ENCODE data around the gene BRINP2.

Gene BRINP2

DNA sequence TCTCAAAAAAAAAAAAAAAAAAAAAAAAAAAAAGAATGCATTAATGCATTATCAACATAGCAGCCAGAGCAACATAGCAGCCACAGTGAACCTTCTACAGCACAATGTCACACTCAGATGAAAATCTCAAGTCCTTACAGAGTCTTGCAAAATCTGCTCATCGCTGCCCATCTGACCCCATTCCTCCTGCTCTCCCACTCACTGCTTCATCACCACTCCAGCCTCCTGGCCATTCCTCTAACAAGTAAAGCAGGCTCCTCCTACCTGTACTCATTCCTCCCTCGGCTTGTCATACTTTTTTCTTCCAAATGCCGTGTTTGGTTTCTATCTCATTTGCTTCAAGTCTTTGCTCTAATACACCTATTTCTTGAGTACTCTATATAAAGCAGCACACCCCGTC lies 29.5 kb downstream of the BRINP2 start:
- no peaks in the 10 kb centered on the region for H3K9me3 ChIP-seq (ENCODE audit: low read depth, low read length)
- no peak overlapping the region for H3K27ac ChIP-seq
- no peak overlapping the region for H3K9ac ChIP-seq (ENCODE audit: insufficient read length)
- H3K36me3 ChIP-seq (ENCODE audit: insufficient read depth, low read length) = no peaks in the 10 kb centered on the region
- TF ChIP-seq FOXP2 (optimal IDR thresholded peaks at IDR 0.05; ENCODE audit: control extremely low read depth, extremely low read length, insufficient read depth) = no peak
- no peak for TF ChIP-seq EZH2 (IDR thresholded peaks at IDR 0.05)
- TF ChIP-seq POLR2AphosphoS5 (IDR thresholded peaks at IDR 0.05; ENCODE audit: borderline replicate concordance, low read depth, low read length) = no peak
- DNase-seq (ENCODE audit: low read depth, low spot score) = no peak
- H3K4me3 ChIP-seq = no peak overlapping the region

DNA sequence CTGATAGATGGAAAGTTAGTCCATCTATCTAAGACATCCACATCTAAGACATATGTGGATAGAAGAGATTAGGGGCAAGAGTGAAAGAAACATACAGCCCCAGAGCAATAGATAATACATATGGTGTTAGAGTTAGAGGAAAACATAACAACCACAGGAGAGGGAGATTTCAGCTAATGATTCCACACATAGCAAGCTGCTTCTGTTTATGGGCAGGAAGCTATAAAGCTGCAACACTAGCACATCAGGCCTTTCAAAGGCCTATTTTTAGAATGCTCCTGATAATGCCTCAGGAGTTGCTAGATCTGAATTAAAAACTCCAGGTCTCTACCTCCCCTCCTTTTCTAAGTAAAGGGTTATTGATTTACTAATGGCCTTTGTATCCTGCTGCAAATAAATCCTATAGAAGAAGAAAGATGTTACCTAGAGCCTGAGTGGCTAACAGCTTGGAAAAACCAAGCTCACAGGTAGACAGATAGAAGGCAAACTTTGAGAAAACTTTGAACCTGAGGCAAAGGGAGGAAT lies 36.1 kb downstream of the BRINP2 start:
- H3K4me3 ChIP-seq = no peak overlapping the region
- TF ChIP-seq POLR2AphosphoS5 (IDR thresholded peaks at IDR 0.05; ENCODE audit: borderline replicate concordance, low read depth, low read length) (no peak), FOXP2 (optimal IDR thresholded peaks at IDR 0.05; ENCODE audit: control extremely low read depth, extremely low read length, insufficient read depth) (no peak), EZH2 (IDR thresholded peaks at IDR 0.05) (no peak)
- no peaks in the 10 kb centered on the region for H3K9me3 ChIP-seq (ENCODE audit: low read depth, low read length)
- H3K9ac ChIP-seq (ENCODE audit: insufficient read length) = no peak overlapping the region
- no peak overlapping the region for H3K27ac ChIP-seq
- no peaks in the 10 kb centered on the region for H3K36me3 ChIP-seq (ENCODE audit: insufficient read depth, low read length)
- DNase-seq (ENCODE audit: low read depth, low spot score) = no peak

DNA sequence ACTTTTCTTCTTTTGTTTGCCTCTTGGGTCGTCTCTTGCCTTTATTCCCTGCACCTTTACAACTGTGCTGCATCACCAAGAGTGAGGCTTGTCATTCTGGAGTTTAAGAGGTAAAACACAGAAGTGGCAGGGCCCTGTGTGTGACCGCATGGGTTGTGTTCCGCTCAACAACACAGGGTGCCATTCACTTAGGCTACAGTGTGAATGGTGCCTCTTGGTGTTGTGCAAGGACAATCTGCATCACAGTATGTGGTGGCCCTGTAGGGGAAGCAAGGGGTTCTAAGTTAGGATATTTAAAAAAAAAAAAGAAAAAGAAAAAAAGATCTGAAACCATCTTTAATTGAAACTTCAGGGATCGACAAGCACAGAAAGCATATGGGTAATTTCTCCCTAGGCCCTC lies 38.2 kb downstream of the BRINP2 start:
- Histone ChIP-seq H3K9ac (ENCODE audit: insufficient read length) (no peak overlapping the region), H3K9me3 (ENCODE audit: low read depth, low read length) (no peaks in the 10 kb centered on the region), H3K36me3 (ENCODE audit: insufficient read depth, low read length) (no peaks in the 10 kb centered on the region), H3K4me3 (no peak overlapping the region), H3K27ac (no peak overlapping the region)
- no peak for DNase-seq (ENCODE audit: low read depth, low spot score)
- TF ChIP-seq EZH2 (IDR thresholded peaks at IDR 0.05) (no peak), FOXP2 (optimal IDR thresholded peaks at IDR 0.05; ENCODE audit: control extremely low read depth, extremely low read length, insufficient read depth) (no peak), POLR2AphosphoS5 (IDR thresholded peaks at IDR 0.05; ENCODE audit: borderline replicate concordance, low read depth, low read length) (no peak)

DNA sequence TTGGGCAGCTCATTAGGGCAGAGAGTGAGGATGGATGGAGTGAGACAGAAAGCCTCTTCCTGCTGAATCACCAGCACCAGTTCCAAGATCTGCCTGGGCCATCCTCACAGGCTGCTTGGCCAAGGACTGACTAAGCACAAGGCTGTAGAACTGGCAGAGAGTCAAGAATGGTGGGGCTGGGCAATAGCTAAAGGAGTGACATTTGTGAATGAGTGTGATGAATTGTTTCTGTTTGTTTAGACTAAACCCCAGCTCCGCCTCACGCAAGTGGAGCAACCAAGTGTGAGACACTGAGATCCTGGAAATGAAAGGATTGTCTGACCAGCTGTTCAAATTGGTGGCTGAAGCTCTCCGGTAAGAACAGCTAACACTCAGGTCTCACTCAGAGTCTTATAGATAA lies 38.6 kb downstream of the BRINP2 start:
- no peak for DNase-seq (ENCODE audit: low read depth, low spot score)
- Histone ChIP-seq H3K9ac (ENCODE audit: insufficient read length) (no peak overlapping the region), H3K27ac (no peak overlapping the region), H3K9me3 (ENCODE audit: low read depth, low read length) (no peaks in the 10 kb centered on the region), H3K36me3 (ENCODE audit: insufficient read depth, low read length) (no peaks in the 10 kb centered on the region), H3K4me3 (no peak overlapping the region)
- no peak for TF ChIP-seq POLR2AphosphoS5 (IDR thresholded peaks at IDR 0.05; ENCODE audit: borderline replicate concordance, low read depth, low read length)
- TF ChIP-seq FOXP2 (optimal IDR thresholded peaks at IDR 0.05; ENCODE audit: control extremely low read depth, extremely low read length, insufficient read depth) = no peak
- no peak for TF ChIP-seq EZH2 (IDR thresholded peaks at IDR 0.05)

DNA sequence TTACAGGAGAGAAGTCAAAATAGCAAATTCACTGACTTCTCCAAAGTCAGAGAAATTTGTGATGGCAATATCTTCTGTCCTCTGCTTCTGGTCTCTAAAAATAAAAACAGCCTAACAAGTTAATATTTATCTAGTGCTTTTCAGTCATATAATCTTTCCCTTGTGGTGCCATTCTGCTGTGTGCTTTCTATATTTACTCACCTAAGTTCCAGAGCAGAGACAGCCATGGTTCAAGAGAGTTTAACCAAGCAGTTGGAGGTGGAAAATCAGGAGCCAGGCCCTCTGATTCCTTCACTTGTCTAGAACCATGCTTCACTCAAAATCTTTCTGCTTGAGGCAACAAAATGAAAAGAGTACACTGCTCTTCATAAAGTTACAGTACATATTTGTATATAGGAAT lies 39.3 kb downstream of the BRINP2 start:
- no peak overlapping the region for H3K9ac ChIP-seq (ENCODE audit: insufficient read length)
- H3K4me3 ChIP-seq = no peak overlapping the region
- H3K36me3 ChIP-seq (ENCODE audit: insufficient read depth, low read length) = no peaks in the 10 kb centered on the region
- H3K9me3 ChIP-seq (ENCODE audit: low read depth, low read length) = no peaks in the 10 kb centered on the region
- DNase-seq (ENCODE audit: low read depth, low spot score) = no peak
- no peak overlapping the region for H3K27ac ChIP-seq
- TF ChIP-seq FOXP2 (optimal IDR thresholded peaks at IDR 0.05; ENCODE audit: control extremely low read depth, extremely low read length, insufficient read depth) (no peak), POLR2AphosphoS5 (IDR thresholded peaks at IDR 0.05; ENCODE audit: borderline replicate concordance, low read depth, low read length) (no peak), EZH2 (IDR thresholded peaks at IDR 0.05) (no peak)

DNA sequence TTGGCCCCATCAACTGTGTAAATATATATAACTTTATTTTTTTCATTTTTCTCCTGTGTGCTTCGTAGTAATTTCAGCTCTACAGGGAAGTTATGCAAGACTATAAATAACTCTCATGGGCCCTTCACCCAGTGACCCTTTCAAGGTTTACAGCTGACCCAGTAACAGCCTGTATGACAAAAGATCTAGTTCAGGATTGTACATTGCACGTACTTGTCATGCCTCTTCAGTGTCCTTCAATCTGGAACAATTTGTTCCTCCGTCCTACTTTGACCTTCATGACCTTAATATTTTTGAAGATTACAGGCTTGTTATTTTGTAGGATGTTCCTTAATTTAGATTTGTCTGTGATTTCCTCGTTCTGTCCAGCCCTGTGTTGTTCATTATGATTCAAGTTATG lies 40.5 kb downstream of the BRINP2 start:
- H3K27ac ChIP-seq = no peak overlapping the region

DNA sequence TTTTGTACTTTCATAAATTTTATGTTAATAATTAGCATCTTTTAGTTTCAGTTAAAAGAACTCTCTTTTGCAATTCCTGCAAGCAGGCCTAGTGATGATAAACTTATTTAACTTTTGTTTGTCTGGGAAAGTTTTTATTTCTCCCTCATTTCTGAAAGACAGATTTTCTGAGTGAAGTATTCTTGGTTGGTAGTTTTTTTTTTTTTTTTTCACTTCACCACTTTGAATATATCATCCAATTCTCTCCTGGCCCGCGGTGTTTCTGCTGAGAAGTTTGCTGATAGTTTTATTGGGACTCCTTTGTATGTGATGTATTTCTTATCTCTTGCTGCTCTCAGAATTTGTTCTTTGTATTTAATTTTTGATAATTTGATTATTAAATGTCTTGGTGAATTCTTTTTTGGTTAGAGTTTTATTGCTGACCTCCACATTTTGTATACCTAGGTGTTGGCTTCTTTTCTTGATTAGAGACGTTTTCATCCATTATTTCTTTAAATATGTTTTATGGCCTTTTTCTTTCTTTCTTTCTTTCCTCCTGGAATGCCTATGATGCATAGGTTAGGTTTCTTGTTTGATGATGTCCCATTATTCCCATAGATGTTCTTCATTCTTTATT lies 45.9 kb downstream of the BRINP2 start:
- DNase-seq (ENCODE audit: low read depth, low spot score) = no peak
- H3K9me3 ChIP-seq (ENCODE audit: low read depth, low read length) = no peaks in the 10 kb centered on the region
- no peak overlapping the region for H3K4me3 ChIP-seq
- no peak overlapping the region for H3K27ac ChIP-seq
- H3K36me3 ChIP-seq (ENCODE audit: insufficient read depth, low read length) = no peaks in the 10 kb centered on the region
- no peak overlapping the region for H3K9ac ChIP-seq (ENCODE audit: insufficient read length)
- TF ChIP-seq POLR2AphosphoS5 (IDR thresholded peaks at IDR 0.05; ENCODE audit: borderline replicate concordance, low read depth, low read length) (no peak), FOXP2 (optimal IDR thresholded peaks at IDR 0.05; ENCODE audit: control extremely low read depth, extremely low read length, insufficient read depth) (no peak), EZH2 (IDR thresholded peaks at IDR 0.05) (no peak)

More for the DNA sequence above, 40.5 kb downstream of the BRINP2 start:
- no peak overlapping the region for H3K4me3 ChIP-seq
- H3K9ac ChIP-seq (ENCODE audit: insufficient read length) = no peak overlapping the region
- DNase-seq (ENCODE audit: low read depth, low spot score) = no peak
- H3K9me3 ChIP-seq (ENCODE audit: low read depth, low read length) = no peaks in the 10 kb centered on the region
- H3K36me3 ChIP-seq (ENCODE audit: insufficient read depth, low read length) = no peaks in the 10 kb centered on the region
- no peak for TF ChIP-seq EZH2 (IDR thresholded peaks at IDR 0.05)
- no peak for TF ChIP-seq POLR2AphosphoS5 (IDR thresholded peaks at IDR 0.05; ENCODE audit: borderline replicate concordance, low read depth, low read length)
- TF ChIP-seq FOXP2 (optimal IDR thresholded peaks at IDR 0.05; ENCODE audit: control extremely low read depth, extremely low read length, insufficient read depth) = no peak

DNA sequence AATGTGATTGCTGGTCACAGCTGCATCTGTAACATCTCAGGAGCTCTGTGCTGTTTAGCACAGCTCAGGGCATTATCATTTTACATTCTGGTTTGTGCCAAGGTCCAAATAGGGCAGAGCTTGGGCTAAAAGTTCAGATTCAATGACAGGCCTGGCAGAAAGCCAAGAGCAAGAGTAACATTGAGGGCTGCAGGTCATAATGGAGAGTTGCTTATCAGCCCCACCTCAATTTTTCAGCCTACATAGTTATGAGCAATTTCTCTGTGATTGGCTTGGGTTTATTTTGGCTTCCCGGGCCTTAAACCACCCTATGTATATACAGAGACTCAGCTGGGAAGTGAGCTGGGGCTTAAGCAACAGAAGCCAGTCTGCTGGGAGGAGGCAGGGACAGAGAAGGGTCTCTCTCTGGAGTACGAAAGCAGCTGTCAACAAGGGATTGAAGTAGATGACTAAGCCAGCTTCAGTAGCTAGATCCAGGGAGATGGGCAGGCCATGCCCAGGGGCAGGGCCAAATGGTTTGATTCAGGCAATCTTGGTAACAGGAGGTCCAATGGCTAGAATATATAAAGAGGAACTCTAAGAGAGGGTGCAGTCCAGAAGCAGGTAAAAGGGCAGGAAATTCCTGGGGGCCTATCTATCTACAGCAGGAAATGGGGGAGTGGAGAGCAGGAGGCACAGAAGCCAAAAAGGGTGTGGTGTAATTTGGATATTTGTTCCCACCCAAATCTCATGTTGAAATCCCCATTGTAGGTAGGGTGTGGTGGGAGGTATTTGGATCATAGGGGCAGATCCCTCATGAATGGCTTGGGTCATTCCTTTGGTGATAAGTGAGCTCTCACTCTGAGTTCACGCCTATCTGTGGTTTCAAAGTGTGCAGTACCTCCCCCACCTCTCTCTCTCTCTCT lies 49.0 kb downstream of the BRINP2 start:
- DNase-seq (ENCODE audit: low read depth, low spot score) = no peak
- no peak overlapping the region for H3K9ac ChIP-seq (ENCODE audit: insufficient read length)
- TF ChIP-seq FOXP2 (optimal IDR thresholded peaks at IDR 0.05; ENCODE audit: control extremely low read depth, extremely low read length, insufficient read depth) (no peak), EZH2 (IDR thresholded peaks at IDR 0.05) (no peak), POLR2AphosphoS5 (IDR thresholded peaks at IDR 0.05; ENCODE audit: borderline replicate concordance, low read depth, low read length) (no peak)
- no peaks in the 10 kb centered on the region for H3K9me3 ChIP-seq (ENCODE audit: low read depth, low read length)
- H3K4me3 ChIP-seq = no peak overlapping the region
- no peak overlapping the region for H3K27ac ChIP-seq
- no peaks in the 10 kb centered on the region for H3K36me3 ChIP-seq (ENCODE audit: insufficient read depth, low read length)
